ENCODE measurements around the gene FAAH2.
"Not testable (repeated sequence)": the region's sequence is repeated elsewhere in the genome, so short reads cannot be mapped to it uniquely, and the experiment has no call there.

FAAH2 gene

DNA sequence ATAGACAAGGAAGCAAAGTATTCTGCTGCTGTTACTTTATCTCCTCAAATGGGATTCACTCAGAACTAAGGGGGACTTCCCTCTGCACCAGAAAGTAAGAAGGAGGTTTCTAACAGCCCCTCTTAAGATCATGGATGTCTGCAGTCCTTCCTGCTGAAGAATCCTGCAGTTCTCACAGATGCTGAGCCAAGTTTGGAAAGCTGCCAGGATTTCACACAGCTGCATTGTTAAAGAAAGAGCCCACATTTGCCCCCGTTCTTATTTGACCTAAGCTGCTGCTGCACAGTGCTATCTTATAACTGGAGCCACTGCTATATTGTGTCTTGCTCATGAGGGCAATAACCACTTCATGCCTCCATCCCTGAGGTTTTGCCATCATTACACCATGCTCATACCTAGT is 81.1 kb downstream of the FAAH2 start:
- in situ Hi-C loops (cut with HindIII; ENCODE audit: low pct_ligation_motif_present, low sequenced_read_pairs) = no loop called here
- Histone ChIP-seq H3K4me3 (ENCODE audit: low read depth, low read length) (no peak overlapping the region), H3K27me3 (replicated peaks) (no peaks in the 10 kb centered on the region), H3K27ac (no peak overlapping the region), H3K36me3 (replicated peaks) (no peaks in the 10 kb centered on the region)
- DNase-seq = no peak
- TF ChIP-seq, protein P1, sequence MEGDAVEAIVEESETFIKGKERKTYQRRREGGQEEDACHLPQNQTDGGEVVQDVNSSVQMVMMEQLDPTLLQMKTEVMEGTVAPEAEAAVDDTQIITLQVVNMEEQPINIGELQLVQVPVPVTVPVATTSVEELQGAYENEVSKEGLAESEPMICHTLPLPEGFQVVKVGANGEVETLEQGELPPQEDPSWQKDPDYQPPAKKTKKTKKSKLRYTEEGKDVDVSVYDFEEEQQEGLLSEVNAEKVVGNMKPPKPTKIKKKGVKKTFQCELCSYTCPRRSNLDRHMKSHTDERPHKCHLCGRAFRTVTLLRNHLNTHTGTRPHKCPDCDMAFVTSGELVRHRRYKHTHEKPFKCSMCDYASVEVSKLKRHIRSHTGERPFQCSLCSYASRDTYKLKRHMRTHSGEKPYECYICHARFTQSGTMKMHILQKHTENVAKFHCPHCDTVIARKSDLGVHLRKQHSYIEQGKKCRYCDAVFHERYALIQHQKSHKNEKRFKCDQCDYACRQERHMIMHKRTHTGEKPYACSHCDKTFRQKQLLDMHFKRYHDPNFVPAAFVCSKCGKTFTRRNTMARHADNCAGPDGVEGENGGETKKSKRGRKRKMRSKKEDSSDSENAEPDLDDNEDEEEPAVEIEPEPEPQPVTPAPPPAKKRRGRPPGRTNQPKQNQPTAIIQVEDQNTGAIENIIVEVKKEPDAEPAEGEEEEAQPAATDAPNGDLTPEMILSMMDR (IDR thresholded peaks at IDR 0.05; ENCODE audit: low read depth, low read length, missing control alignments) = no peak

DNA sequence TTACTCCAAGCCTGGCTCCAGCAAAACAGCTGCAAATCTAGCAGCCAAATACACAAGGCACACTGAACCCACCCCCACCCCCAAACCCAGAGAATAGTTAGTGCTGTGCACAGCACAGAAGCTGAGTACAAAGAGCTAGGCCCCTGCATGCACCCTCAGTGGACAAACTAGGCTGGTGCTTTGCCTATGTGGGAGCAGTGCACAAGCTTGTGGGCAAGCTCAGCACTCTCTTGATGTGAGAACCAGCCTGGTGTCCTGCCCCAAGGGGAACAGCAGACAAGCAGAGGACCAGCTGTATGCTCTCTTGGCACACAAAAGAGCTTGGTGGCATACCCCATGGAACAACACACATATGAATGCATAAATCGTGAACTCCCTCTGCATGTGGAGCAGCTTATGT is 81.7 kb downstream of the FAAH2 start:
- DNase-seq = no peak
- no peaks in the 10 kb centered on the region for H3K36me3 ChIP-seq (replicated peaks)
- H3K27me3 ChIP-seq (replicated peaks) = no peaks in the 10 kb centered on the region
- TF ChIP-seq, protein P1 (IDR thresholded peaks at IDR 0.05; ENCODE audit: low read depth, low read length, missing control alignments) = no peak
- H3K4me3 ChIP-seq (ENCODE audit: low read depth, low read length) = no peak overlapping the region
- in situ Hi-C loops (cut with HindIII; ENCODE audit: low pct_ligation_motif_present, low sequenced_read_pairs) = no loop called here
- no peak overlapping the region for H3K27ac ChIP-seq

DNA sequence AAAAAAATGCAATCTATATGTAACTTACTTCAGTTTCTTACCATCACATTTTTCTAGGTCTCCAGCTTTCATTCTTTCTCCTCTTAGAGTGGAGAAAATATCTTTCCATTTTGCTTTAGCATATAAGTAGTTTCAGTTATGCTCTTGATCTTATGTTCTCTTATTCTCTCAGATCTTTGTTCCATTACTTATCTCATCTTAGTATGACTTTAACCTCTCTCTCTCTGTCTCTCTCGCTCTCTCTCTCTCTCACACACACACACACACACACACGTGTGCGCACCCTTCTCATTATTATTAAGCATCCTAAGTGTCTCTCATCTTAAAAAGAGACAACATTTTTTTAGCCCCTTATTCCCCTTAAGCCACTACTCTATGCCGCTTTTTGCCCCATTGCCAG is 92.8 kb downstream of the FAAH2 start:
- DNase-seq = no peak
- H3K36me3 ChIP-seq (replicated peaks) = no peaks in the 10 kb centered on the region
- no peaks in the 10 kb centered on the region for H3K27me3 ChIP-seq (replicated peaks)
- H3K4me3 ChIP-seq (ENCODE audit: low read depth, low read length) = no peak overlapping the region
- TF ChIP-seq, protein P1 (IDR thresholded peaks at IDR 0.05; ENCODE audit: low read depth, low read length, missing control alignments) = no peak
- no peak overlapping the region for H3K27ac ChIP-seq
- in situ Hi-C loops (cut with HindIII; ENCODE audit: low pct_ligation_motif_present, low sequenced_read_pairs) = no loop called here

DNA sequence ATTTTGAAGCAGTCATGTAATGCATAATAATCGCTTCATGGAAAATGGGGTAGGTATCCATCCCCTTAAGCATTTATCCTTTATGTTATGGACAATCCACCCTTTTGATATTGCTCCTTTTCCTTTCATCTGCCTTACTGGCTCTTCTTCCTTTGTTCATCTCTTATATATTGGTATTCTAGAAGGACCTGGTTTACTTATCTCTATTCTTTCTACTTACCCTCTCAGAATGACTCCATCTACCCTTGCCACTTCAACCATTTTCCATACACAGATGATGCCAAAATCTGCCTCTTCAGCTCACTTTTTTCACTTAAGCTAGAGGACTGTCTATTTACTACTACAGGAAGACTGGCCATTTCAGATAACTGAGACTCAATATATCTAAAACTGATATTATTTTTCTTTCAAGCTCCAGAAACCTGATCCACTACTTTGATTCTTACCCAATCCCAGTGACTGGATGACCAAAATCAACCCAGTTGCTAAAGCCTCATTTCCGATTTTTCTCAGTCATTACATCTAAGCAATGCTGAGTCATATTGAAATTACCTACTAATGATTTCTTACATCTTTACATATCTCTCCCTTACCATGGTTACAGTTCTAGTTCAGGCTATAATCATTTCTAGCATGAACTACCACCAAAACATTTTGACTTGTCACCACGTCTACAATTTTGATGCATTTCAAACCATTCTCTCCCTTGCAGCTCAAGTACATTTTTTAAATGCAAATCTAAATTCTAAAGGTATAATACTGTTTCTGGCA is 93.7 kb downstream of the FAAH2 start:
- in situ Hi-C loops (cut with HindIII; ENCODE audit: low pct_ligation_motif_present, low sequenced_read_pairs) = no loop called here
- Histone ChIP-seq H3K4me3 (ENCODE audit: low read depth, low read length) (no peak overlapping the region), H3K36me3 (replicated peaks) (no peaks in the 10 kb centered on the region), H3K27me3 (replicated peaks) (no peaks in the 10 kb centered on the region), H3K27ac (no peak overlapping the region)
- TF ChIP-seq, protein P1 (IDR thresholded peaks at IDR 0.05; ENCODE audit: low read depth, low read length, missing control alignments) = no peak
- no peak for DNase-seq

DNA sequence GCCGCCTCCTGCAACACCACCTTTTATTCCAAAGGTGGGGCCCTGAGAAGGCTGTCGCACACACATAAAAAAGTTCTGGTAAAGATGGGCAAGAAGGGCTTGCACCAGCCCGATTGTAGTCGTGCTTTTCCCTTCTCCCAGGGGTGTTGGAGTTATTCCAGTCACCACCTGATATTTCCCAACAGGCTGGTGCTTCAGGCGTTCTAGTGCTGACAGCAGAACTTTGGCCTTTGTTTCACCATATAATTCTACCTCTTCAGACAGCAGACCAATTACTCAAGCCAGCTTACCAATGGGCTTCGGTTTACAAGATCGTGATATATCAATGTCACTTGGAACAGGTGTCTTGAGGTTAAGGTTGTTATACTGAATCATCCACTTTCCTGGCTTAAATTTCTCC is 107.7 kb downstream of the FAAH2 start:
- H3K27ac ChIP-seq; in situ Hi-C loops (cut with HindIII; ENCODE audit: low pct_ligation_motif_present, low sequenced_read_pairs); H3K4me3 ChIP-seq (ENCODE audit: low read depth, low read length); H3K36me3 ChIP-seq (replicated peaks); H3K27me3 ChIP-seq (replicated peaks); DNase-seq: not testable (repeated sequence)

DNA sequence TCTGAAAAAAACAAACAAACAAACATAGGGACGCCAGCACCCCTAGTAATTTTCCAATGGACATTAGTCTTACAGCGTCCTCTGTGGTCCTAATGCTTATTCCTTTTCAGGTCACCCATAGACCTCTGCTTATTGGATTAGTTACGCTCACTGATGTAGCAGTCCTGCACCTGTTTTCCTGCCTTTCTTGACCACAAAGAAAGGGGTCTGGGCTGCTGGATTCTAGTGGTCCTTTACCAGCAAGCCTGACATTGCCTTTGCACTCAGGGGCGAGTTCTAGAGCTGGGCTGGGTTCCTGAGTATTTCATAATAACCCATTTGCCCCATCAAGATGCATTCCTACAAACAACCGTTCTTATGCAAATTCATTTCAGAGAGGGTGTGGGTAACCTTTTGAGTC is 116.7 kb downstream of the FAAH2 start:
- H3K27me3 ChIP-seq (replicated peaks); H3K36me3 ChIP-seq (replicated peaks); H3K27ac ChIP-seq; H3K4me3 ChIP-seq (ENCODE audit: low read depth, low read length); DNase-seq; in situ Hi-C loops (cut with HindIII; ENCODE audit: low pct_ligation_motif_present, low sequenced_read_pairs): not testable (repeated sequence)

DNA sequence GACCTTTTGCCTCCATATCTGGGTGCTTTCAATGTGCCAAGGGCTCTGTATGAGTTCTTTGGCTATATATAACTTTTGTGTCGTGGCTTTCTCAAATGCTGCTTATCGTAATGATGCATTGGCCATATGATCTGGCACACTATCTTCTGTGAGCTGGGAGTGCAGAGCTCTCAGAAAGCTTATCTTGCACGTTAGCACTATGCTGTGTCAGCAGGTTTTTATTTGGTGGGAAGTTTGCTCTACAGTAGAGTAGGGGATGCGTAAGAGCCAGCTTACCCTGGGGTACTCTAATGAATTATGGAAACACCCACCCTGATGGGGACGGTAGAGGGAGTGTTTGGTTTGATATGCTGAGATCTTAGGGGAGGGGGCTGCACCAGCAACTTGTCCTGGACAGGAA is 119.6 kb downstream of the FAAH2 start:
- in situ Hi-C loops (cut with HindIII; ENCODE audit: low pct_ligation_motif_present, low sequenced_read_pairs) = no loop called here
- Histone ChIP-seq H3K27ac (no peak overlapping the region), H3K36me3 (replicated peaks) (no peaks in the 10 kb centered on the region), H3K4me3 (ENCODE audit: low read depth, low read length) (no peak overlapping the region), H3K27me3 (replicated peaks) (no peaks in the 10 kb centered on the region)
- no peak for DNase-seq
- TF ChIP-seq, protein P1 (IDR thresholded peaks at IDR 0.05; ENCODE audit: low read depth, low read length, missing control alignments) = no peak

All from brain microvascular endothelial cell (primary cell).